ENCODE measurements around the gene NYAP2.

NYAP2 gene

GRCh38 chr2:225569995-225570394 is 170.5 kb downstream of the NYAP2 start:
- DNase-seq: no peak

- no peak for DNase-seq
Measured at GRCh38 chr2:225573603-225574002, 174.1 kb downstream of the NYAP2 start.

GRCh38 chr2:225574582-225575138 is 175.2 kb downstream of the NYAP2 start:
- no peak for DNase-seq

GRCh38 chr2:225581135-225581534 is 181.6 kb downstream of the NYAP2 start:
- no peak for DNase-seq

GRCh38 chr2:225581906-225582305 is 182.4 kb downstream of the NYAP2 start:
- no peak for DNase-seq

GRCh38 chr2:225582355-225583116 is 183.0 kb downstream of the NYAP2 start:
- no peak for DNase-seq

- DNase-seq: no peak
Measured at GRCh38 chr2:225584796-225585195, 185.3 kb downstream of the NYAP2 start.

- no peak for DNase-seq
Measured at GRCh38 chr2:225590932-225591331, 191.4 kb downstream of the NYAP2 start.

- no peak for DNase-seq
Measured at GRCh38 chr2:225597911-225598310, 198.4 kb downstream of the NYAP2 start.

- no peak for DNase-seq
Measured at GRCh38 chr2:225598426-225598825, 198.9 kb downstream of the NYAP2 start.

- no peak for DNase-seq
Measured at GRCh38 chr2:225598897-225599296, 199.4 kb downstream of the NYAP2 start.

GRCh38 chr2:225599856-225600255 is 200.3 kb downstream of the NYAP2 start:
- DNase-seq: no peak

- DNase-seq: no peak
Measured at GRCh38 chr2:225600444-225600843, 200.9 kb downstream of the NYAP2 start.

- no peak for DNase-seq
Measured at GRCh38 chr2:225600865-225601264, 201.4 kb downstream of the NYAP2 start.

- no peak for DNase-seq
Measured at GRCh38 chr2:225602205-225602604, 202.7 kb downstream of the NYAP2 start.

- DNase-seq: no peak
Measured at GRCh38 chr2:225608136-225608535, 208.6 kb downstream of the NYAP2 start.

- DNase-seq: no peak
Measured at GRCh38 chr2:225612636-225613035, 213.1 kb downstream of the NYAP2 start.

GRCh38 chr2:225614915-225615314 is 215.4 kb downstream of the NYAP2 start:
- DNase-seq: no peak

- DNase-seq: no peak
Measured at GRCh38 chr2:225615514-225615913, 216.0 kb downstream of the NYAP2 start.

- no peak for DNase-seq
Measured at GRCh38 chr2:225616372-225616771, 216.9 kb downstream of the NYAP2 start.

GRCh38 chr2:225616848-225617247 is 217.3 kb downstream of the NYAP2 start:
- no peak for DNase-seq

GRCh38 chr2:225620227-225620626 is 220.7 kb downstream of the NYAP2 start:
- no peak for DNase-seq

- no peak for DNase-seq
Measured at GRCh38 chr2:225630824-225631533, 231.5 kb downstream of the NYAP2 start.

- no peak for DNase-seq
Measured at GRCh38 chr2:225632351-225632750, 232.8 kb downstream of the NYAP2 start.
